ENCODE measurements around the gene POU2AF3.

GRCh38 chr11:111307472-111308108 is 9.2 kb downstream of the POU2AF3 start:
- no peak for TF ChIP-seq CTCF (IDR thresholded peaks at IDR 0.05; ENCODE audit: low read depth, low read length)
- no peak for TF ChIP-seq POLR2A (IDR thresholded peaks at IDR 0.05; ENCODE audit: extremely low read depth, insufficient read length)
- TF ChIP-seq, protein P1, sequence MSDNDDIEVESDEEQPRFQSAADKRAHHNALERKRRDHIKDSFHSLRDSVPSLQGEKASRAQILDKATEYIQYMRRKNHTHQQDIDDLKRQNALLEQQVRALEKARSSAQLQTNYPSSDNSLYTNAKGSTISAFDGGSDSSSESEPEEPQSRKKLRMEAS (IDR thresholded peaks at IDR 0.05; ENCODE audit: low read depth, low read length), result no peak

Measured in NB4 (cell line).